ENCODE results near the gene ETV6. TPM values are rescaled to one million over a fixed set of nuclear protein-coding genes. Genes with fewer than 3 reads are reported as not detected.

Gene ETV6
- total RNA-seq, 1 donor from 2014 or later: 14.7 TPM

DNA sequence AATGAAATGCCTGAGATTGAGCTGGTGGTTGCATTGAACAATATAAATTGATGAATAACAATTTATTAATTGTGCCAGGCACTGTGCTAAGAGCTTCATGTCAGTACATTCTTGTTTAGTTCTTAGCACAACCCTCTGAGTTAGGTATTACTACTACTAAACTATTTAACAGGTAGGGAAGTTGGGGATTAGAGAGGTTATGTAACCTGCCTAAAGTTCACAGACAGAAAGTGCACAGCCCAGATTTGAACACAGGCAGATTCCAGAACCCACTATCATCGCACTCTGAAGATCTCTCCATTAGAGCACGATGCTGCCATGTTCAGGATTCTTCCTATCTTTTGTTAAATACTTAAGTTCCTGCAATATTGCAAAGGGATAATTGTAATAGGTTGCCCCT is 49.3 kb downstream of the ETV6 start:
- no peak overlapping the region for H3K4me3 ChIP-seq
- TF ChIP-seq, protein P1, sequence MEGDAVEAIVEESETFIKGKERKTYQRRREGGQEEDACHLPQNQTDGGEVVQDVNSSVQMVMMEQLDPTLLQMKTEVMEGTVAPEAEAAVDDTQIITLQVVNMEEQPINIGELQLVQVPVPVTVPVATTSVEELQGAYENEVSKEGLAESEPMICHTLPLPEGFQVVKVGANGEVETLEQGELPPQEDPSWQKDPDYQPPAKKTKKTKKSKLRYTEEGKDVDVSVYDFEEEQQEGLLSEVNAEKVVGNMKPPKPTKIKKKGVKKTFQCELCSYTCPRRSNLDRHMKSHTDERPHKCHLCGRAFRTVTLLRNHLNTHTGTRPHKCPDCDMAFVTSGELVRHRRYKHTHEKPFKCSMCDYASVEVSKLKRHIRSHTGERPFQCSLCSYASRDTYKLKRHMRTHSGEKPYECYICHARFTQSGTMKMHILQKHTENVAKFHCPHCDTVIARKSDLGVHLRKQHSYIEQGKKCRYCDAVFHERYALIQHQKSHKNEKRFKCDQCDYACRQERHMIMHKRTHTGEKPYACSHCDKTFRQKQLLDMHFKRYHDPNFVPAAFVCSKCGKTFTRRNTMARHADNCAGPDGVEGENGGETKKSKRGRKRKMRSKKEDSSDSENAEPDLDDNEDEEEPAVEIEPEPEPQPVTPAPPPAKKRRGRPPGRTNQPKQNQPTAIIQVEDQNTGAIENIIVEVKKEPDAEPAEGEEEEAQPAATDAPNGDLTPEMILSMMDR (IDR thresholded peaks at IDR 0.05): no peak
- no peak for TF ChIP-seq POLR2A (IDR thresholded peaks at IDR 0.05)
- no peak for TF ChIP-seq POLR2AphosphoS5 (IDR thresholded peaks at IDR 0.05; ENCODE audit: insufficient read depth in 1 of 2, low read depth in 1 of 2)
- intact Hi-C loops (cut with DNase I): no loop called here

DNA sequence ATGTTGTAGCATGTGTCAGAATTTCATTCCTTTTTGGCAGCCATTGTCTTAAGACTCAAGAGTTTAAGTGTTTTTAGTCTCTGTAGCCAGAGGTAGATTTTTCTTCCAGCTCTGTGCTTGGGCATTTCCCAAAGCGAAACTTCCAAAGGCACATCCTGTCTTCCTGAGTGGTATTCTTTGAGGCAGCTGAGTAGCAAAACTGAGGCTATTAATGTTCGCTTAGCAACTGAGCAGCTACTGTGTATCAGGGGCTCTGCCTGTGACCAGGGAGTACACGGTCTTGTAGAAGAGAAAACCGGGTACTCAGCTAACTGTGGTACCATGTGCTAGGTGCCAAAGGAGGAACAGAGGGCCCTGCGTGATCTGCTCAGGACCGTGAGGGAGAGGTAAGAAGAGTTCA is 52.0 kb downstream of the ETV6 start:
- Histone ChIP-seq H3K27me3 (no peaks in the 10 kb centered on the region), H3K9me3 (no peaks in the 10 kb centered on the region), H3K36me3 (no peaks in the 10 kb centered on the region), H3K4me3 (no peak overlapping the region), H3K4me1 (peaks cover 31% of the 10 kb centered on the region), H3K27ac (no peak overlapping the region)
- TF ChIP-seq, protein P1 (IDR thresholded peaks at IDR 0.05): no peak
- TF ChIP-seq POLR2A (IDR thresholded peaks at IDR 0.05): no peak
- TF ChIP-seq POLR2AphosphoS5 (IDR thresholded peaks at IDR 0.05; ENCODE audit: insufficient read depth in 1 of 2, low read depth in 1 of 2): no peak
- no peak for DNase-seq (ENCODE audit: extremely low spot score in 2 of 2)
- intact Hi-C loops (cut with DNase I): no loop called here

More for the DNA sequence above, 49.3 kb downstream of the ETV6 start:
- Histone ChIP-seq H3K4me1 (peaks cover 25% of the 10 kb centered on the region), H3K27me3 (no peaks in the 10 kb centered on the region), H3K36me3 (no peaks in the 10 kb centered on the region), H3K27ac (no peak overlapping the region), H3K9me3 (no peaks in the 10 kb centered on the region)
- no peak for DNase-seq (ENCODE audit: extremely low spot score in 2 of 2)

DNA sequence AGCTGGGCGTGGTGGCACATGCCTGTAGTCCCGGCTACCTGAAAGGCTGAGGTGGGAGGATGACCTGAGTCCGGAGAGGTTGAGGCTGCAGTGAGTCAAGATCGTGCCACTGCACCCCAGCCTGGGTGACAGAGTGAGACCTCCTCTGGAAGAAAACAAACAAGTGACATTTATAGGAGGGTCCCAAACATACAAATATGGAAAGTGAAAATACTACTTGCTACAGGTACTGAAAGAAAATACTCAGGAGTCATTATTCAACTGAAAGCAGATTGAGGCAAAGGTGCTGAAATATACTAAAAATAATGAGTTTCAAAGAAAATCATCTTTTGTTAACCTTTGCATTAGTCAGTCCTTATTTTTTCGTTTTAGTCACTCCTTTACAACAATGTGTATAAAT is 53.5 kb downstream of the ETV6 start:
- Histone ChIP-seq H3K4me3 (no peak overlapping the region), H3K9me3 (no peaks in the 10 kb centered on the region), H3K27ac (no peak overlapping the region), H3K36me3 (no peaks in the 10 kb centered on the region), H3K27me3 (no peaks in the 10 kb centered on the region), H3K4me1 (peaks cover 36% of the 10 kb centered on the region)
- intact Hi-C loops (cut with DNase I): no loop called here
- DNase-seq (ENCODE audit: extremely low spot score in 2 of 2): no peak
- TF ChIP-seq POLR2AphosphoS5 (IDR thresholded peaks at IDR 0.05; ENCODE audit: insufficient read depth in 1 of 2, low read depth in 1 of 2) (no peak), POLR2A (IDR thresholded peaks at IDR 0.05) (no peak)
- TF ChIP-seq, protein P1 (IDR thresholded peaks at IDR 0.05): no peak

DNA sequence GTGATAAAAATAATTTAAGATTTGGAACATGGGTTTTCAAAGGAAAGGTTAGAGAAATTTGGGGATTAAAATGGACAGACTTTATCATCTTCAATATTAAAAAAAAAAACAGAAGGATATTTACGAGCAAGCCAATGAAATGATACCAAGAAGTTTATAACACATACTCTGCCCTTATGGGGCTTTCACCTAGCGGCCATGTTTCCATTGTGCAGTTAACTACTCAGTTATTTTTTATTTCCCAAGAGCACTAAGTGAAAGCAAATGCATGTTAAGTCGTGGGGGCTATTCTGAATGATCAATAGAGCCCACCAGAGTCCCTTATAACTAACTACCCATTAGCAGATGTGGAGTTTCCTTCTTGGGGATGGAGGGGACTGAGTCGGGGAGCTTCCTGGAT is 53.9 kb downstream of the ETV6 start:
- TF ChIP-seq, protein P1 (IDR thresholded peaks at IDR 0.05): no peak
- TF ChIP-seq POLR2A (IDR thresholded peaks at IDR 0.05) (no peak), POLR2AphosphoS5 (IDR thresholded peaks at IDR 0.05; ENCODE audit: insufficient read depth in 1 of 2, low read depth in 1 of 2) (no peak)
- Histone ChIP-seq H3K9me3 (no peaks in the 10 kb centered on the region), H3K27ac (no peak overlapping the region), H3K36me3 (no peaks in the 10 kb centered on the region), H3K27me3 (no peaks in the 10 kb centered on the region), H3K4me1 (peaks cover 32% of the 10 kb centered on the region), H3K4me3 (no peak overlapping the region)
- intact Hi-C loops (cut with DNase I): no loop called here
- no peak for DNase-seq (ENCODE audit: extremely low spot score in 2 of 2)

DNA sequence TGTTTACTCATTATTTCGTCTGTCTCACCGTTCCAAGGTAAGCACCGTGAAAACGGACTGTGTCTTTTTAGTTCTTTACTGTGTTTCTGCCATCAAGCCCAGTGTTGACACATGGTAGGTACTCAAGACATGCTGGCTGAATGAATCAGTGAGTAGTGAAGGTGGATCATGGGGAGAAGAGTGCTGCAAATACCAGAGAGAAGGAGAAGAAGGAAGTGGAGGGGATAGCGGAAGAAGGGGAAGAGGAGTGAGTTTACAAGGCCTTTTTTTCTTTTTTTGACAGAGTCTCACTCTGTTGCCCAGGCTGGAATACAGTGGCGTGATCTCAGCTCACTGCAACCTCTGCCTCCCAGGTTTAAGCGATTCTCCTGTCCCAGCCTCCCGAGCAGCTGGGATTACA is 54.6 kb downstream of the ETV6 start:
- H3K27ac ChIP-seq: no peak overlapping the region
- H3K27me3 ChIP-seq: no peaks in the 10 kb centered on the region
- H3K9me3 ChIP-seq: no peaks in the 10 kb centered on the region
- H3K36me3 ChIP-seq: no peaks in the 10 kb centered on the region
- H3K4me1 ChIP-seq: peaks cover 31% of the 10 kb centered on the region
- TF ChIP-seq POLR2A (IDR thresholded peaks at IDR 0.05) (no peak), POLR2AphosphoS5 (IDR thresholded peaks at IDR 0.05; ENCODE audit: insufficient read depth in 1 of 2, low read depth in 1 of 2) (no peak)
- TF ChIP-seq, protein P1 (IDR thresholded peaks at IDR 0.05): no peak
- DNase-seq (ENCODE audit: extremely low spot score in 2 of 2): no peak
- H3K4me3 ChIP-seq: no peak overlapping the region
- intact Hi-C loops (cut with DNase I): no loop called here

Measured in vagina (tissue), 2 donors.